Naive thymus-derived CD8-positive, alpha-beta T cell (primary cell): Measurements from ENCODE around the gene SNRNP200. TPM values are rescaled to one million over a fixed set of nuclear protein-coding genes. Genes with fewer than 3 reads are reported as not detected.

Experiments
- ATAC-seq, 2 donors: fragments of 150-1000 bp; cut with Tn5 transposase in 1 of 2; sonication (Bioruptor Pico), chemical (Tn5 transposase) in 1 of 2; 1 replicate in 1 of 2; 2 replicates in 1 of 2; pipeline ENCODE4 v1.10.0; 2021; ENCODE audit warnings: mild to moderate bottlenecking in 2 of 2, moderate library complexity in 2 of 2
- POLR2A ChIA-PET: fragments of 350-600 bp; sonication (Branson Sonifier 250); formaldehyde crosslinking; loops from one replicate; lab custom pipeline; 2021; ENCODE audit warnings: antibody characterized with exemption; lab: Charles Lee
- DNase-seq, 10 donors: peaks; one replicate each; pipeline versions ENCODE4 v3.0.0 to v3.0.0-alpha.2; 2020 to 2022
- H3K27ac Mint-ChIP-seq, 10 donors: one replicate each; pipeline ENCODE4 v1.8.0; 2020 to 2022; ENCODE audit warnings: mild to moderate bottlenecking in 10 of 10, mixed read lengths in 10 of 10, moderate library complexity in 4 of 10, inconsistent platforms in 1 of 10
- H3K27me3 Mint-ChIP-seq, 5 donors: one replicate each; pipeline ENCODE4 v1.8.0; 2021 to 2022; ENCODE audit warnings: mixed read lengths in 5 of 5
- H3K36me3 Mint-ChIP-seq, 3 donors: one replicate each; pipeline ENCODE4 v1.8.0; 2020 to 2022; ENCODE audit warnings: mixed read lengths in 3 of 3, mild to moderate bottlenecking in 2 of 3, inconsistent platforms in 1 of 3
- H3K4me1 Mint-ChIP-seq, 4 donors: one replicate each; pipeline ENCODE4 v1.8.0; 2021 to 2022; ENCODE audit warnings: mixed read lengths in 4 of 4
- H3K4me3 Mint-ChIP-seq, 10 donors: one replicate each; pipeline ENCODE4 v1.8.0; 2020 to 2022; ENCODE audit warnings: mild to moderate bottlenecking in 10 of 10, mixed read lengths in 10 of 10, moderate library complexity in 6 of 10, inconsistent platforms in 1 of 10
- H3K9me3 Mint-ChIP-seq, 9 donors: one replicate each; pipeline ENCODE4 v1.8.0; 2020 to 2022; ENCODE audit warnings: mixed read lengths in 9 of 9, mild to moderate bottlenecking in 3 of 9, inconsistent platforms in 1 of 9, moderate library complexity in 1 of 9
- polyA plus RNA-seq, 3 donors: library from polyadenylated mRNA; unstranded; fragments of 300-500 nt; fragmentation: Illumina TruSeq; gene quantifications; one replicate each; pipeline ENCODE4 v1.2.3, GENCODE V29; 2021
- total RNA-seq, 8 experiments: library from RNA in 2 of 8; stranded (reverse) in 2 of 8; gene quantifications; one replicate each; pipeline ENCODE4 v1.2.3 and lab custom pipeline; 2021 to 2026

SNRNP200 gene
- total and polyA plus RNA-seq, 5 experiments from 2014 or later, result 61.8 to 246 (median 111) TPM

- H3K27me3 Mint-ChIP-seq, result no peaks in the 10 kb centered on the region
- H3K4me3 Mint-ChIP-seq, result no peak overlapping the region
- H3K36me3 Mint-ChIP-seq, result peaks cover 0 to 4% (median 0%) of the 10 kb centered on the region in 3 donors
- peaks cover 0 to 15% (median 3%) of the 10 kb centered on the region in 4 donors for H3K4me1 Mint-ChIP-seq
- no peak for DNase-seq
- H3K27ac Mint-ChIP-seq, result peak overlapping the region in 2 of 10 donors; percentile 41 to 50
- no peak for ATAC-seq
- H3K9me3 Mint-ChIP-seq, result no peaks in the 10 kb centered on the region
- POLR2A ChIA-PET, result interaction anchor here (0.7 kb wide), 1 partner anchor 95 kb away, joined by 8 read pairs; no protein-coding TSS in a partner anchor
Observed at GRCh38 chr2:96231316-96231715, 74.0 kb downstream of the SNRNP200 start.

- DNase-seq, result no peak
- Mint-ChIP-seq H3K4me1 (peaks cover 0 to 9% (median 2%) of the 10 kb centered on the region in 4 donors), H3K27me3 (no peaks in the 10 kb centered on the region), H3K9me3 (no peaks in the 10 kb centered on the region), H3K27ac (peak overlapping the region in 4 of 10 donors; percentile 10 to 74 (median 43)), H3K36me3 (peaks cover 0 to 4% (median 0%) of the 10 kb centered on the region in 3 donors), H3K4me3 (no peak overlapping the region)
- no peak for ATAC-seq
- POLR2A ChIA-PET, result no interaction called here
Observed at GRCh38 chr2:96225016-96225533, 80.3 kb downstream of the SNRNP200 start.

Other genes starting within 250 kb of the SNRNP200 start
- gene ADRA2B, start 189.0 kb downstream of the SNRNP200 start, total RNA-seq, result under 1 TPM in 1 of 2 experiments, not detected in 1; 0.22 TPM
- not detected for gene ADRA2B, start 189.0 kb downstream of the SNRNP200 start, polyA plus RNA-seq
- gene ASTL, start 167.0 kb downstream of the SNRNP200 start, total RNA-seq, result 1 to 10 TPM; 5.3 to 6.8 TPM
- gene ASTL, start 167.0 kb downstream of the SNRNP200 start, polyA plus RNA-seq, result under 1 TPM in 2 of 3 donors, not detected in 1; 0.50 to 0.64 TPM
- 10 to 100 TPM; 31.5 to 36.5 TPM for gene DUSP2, start 160.1 kb downstream of the SNRNP200 start, total RNA-seq
- 100 to 1,000 TPM in 1 of 3 donors, 10 to 100 TPM in 2; 24.3 to 459 (median 60.7) TPM for gene DUSP2, start 160.1 kb downstream of the SNRNP200 start, polyA plus RNA-seq
- gene STARD7, start 96.7 kb downstream of the SNRNP200 start, total RNA-seq, result 10 to 100 TPM; 87.5 to 99.3 TPM
- 100 to 1,000 TPM; 114 to 143 (median 137) TPM for gene STARD7, start 96.7 kb downstream of the SNRNP200 start, polyA plus RNA-seq
- gene TMEM127, start 39.5 kb downstream of the SNRNP200 start, total RNA-seq, result 10 to 100 TPM; 32.2 to 39.5 TPM
- 10 to 100 TPM; 22.1 to 35.7 (median 22.3) TPM for gene TMEM127, start 39.5 kb downstream of the SNRNP200 start, polyA plus RNA-seq
- 10 to 100 TPM; 86.3 to 88.6 TPM for gene CIAO1, start 39.3 kb downstream of the SNRNP200 start, total RNA-seq
- gene CIAO1, start 39.3 kb downstream of the SNRNP200 start, polyA plus RNA-seq, result 100 to 1,000 TPM in 1 of 3 donors, 10 to 100 TPM in 2; 85.5 to 106 (median 95.2) TPM
- 1 to 10 TPM; 1.4 to 1.8 TPM for gene ITPRIPL1, start 19.8 kb upstream of the SNRNP200 start, total RNA-seq
- 1 to 10 TPM in 1 of 3 donors, under 1 TPM in 2; 0.47 to 8.6 (median 0.94) TPM for gene ITPRIPL1, start 19.8 kb upstream of the SNRNP200 start, polyA plus RNA-seq
- gene NCAPH, start 30.2 kb upstream of the SNRNP200 start, total RNA-seq, result under 1 TPM; 0.26 to 0.77 TPM
- under 1 TPM in 2 of 3 donors, not detected in 1; 0.52 to 0.86 TPM for gene NCAPH, start 30.2 kb upstream of the SNRNP200 start, polyA plus RNA-seq
- under 1 TPM in 1 of 2 experiments, not detected in 1; 0.39 TPM for gene NEURL3, start 199.8 kb upstream of the SNRNP200 start, total RNA-seq
- under 1 TPM in 1 of 3 donors, not detected in 2; 0.16 TPM for gene NEURL3, start 199.8 kb upstream of the SNRNP200 start, polyA plus RNA-seq
- gene ARID5A, start 231.2 kb upstream of the SNRNP200 start, total RNA-seq, result 100 to 1,000 TPM; 100 to 108 TPM
- 100 to 1,000 TPM in 1 of 3 donors, 10 to 100 TPM in 2; 41.7 to 101 (median 55.2) TPM for gene ARID5A, start 231.2 kb upstream of the SNRNP200 start, polyA plus RNA-seq